ENCODE data around the gene IGF2BP2. TPM values are rescaled to one million over a fixed set of nuclear protein-coding genes. Genes with fewer than 3 reads are reported as not detected.

Gene IGF2BP2
- total RNA-seq, 1 donor: 67.8 TPM

DNA sequence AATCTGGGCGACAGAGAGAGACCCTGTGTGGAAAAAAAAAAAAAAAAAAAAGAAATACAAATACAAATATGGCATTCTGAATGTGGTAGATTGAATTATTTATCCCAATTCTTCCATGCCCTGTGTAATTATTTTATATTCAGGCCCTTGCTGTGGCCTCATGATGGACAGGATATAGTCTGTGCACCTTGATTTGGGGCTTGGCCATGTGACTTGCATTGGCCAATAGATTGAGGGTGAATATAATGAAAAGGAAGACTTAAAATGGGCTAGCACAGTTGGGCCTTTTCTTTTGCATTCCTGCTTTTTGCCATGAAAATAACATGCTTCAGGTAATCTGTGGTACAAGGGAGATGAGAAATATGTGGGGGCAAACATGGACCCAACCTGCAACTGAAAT is 27.1 kb upstream of the IGF2BP2 start:
- DNase-seq (ENCODE audit: low read depth): no peak
- TF ChIP-seq CTCF (IDR thresholded peaks at IDR 0.05; ENCODE audit: insufficient read depth, low read depth, low read length): no peak
- H3K4me3 ChIP-seq (ENCODE audit: low read depth, low read length): no peak overlapping the region

DNA sequence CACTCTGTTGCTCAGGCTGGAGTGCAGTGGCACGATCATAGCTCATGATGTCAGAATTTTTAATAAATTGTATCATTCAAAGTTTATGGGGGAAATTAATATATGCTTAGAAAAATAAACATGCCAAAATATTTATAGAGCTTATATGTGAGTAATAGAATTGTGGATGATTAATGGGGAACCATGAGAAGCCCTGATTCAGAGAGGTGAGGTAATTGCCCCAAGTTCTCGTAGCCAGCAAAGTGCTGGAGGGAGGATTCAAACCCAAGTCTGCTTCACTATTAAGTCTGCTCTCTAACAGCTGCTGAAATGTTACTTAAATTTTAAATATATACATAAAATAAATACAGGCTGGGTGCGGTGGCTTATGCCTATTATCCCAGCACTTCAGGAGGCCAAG is 26.2 kb upstream of the IGF2BP2 start:
- DNase-seq (ENCODE audit: low read depth): no peak
- H3K4me3 ChIP-seq (ENCODE audit: low read depth, low read length): no peak overlapping the region
- no peak for TF ChIP-seq CTCF (IDR thresholded peaks at IDR 0.05; ENCODE audit: insufficient read depth, low read depth, low read length)

GRCh38 chr3:185847506-185847905 is 22.7 kb upstream of the IGF2BP2 start:
- no peak overlapping the region for H3K4me3 ChIP-seq (ENCODE audit: low read depth, low read length)
- no peak for DNase-seq (ENCODE audit: low read depth)
- TF ChIP-seq CTCF (IDR thresholded peaks at IDR 0.05; ENCODE audit: insufficient read depth, low read depth, low read length): no peak

GRCh38 chr3:185846037-185846436 is 21.2 kb upstream of the IGF2BP2 start:
- no peak for TF ChIP-seq CTCF (IDR thresholded peaks at IDR 0.05; ENCODE audit: insufficient read depth, low read depth, low read length)
- DNase-seq (ENCODE audit: low read depth): peak; percentile 48
- H3K4me3 ChIP-seq (ENCODE audit: low read depth, low read length): no peak overlapping the region

- H3K4me3 ChIP-seq (ENCODE audit: low read depth, low read length): no peak overlapping the region
- TF ChIP-seq CTCF (IDR thresholded peaks at IDR 0.05; ENCODE audit: insufficient read depth, low read depth, low read length): no peak
- DNase-seq (ENCODE audit: low read depth): no peak
Measured at GRCh38 chr3:185844051-185844450, 19.2 kb upstream of the IGF2BP2 start.

DNA sequence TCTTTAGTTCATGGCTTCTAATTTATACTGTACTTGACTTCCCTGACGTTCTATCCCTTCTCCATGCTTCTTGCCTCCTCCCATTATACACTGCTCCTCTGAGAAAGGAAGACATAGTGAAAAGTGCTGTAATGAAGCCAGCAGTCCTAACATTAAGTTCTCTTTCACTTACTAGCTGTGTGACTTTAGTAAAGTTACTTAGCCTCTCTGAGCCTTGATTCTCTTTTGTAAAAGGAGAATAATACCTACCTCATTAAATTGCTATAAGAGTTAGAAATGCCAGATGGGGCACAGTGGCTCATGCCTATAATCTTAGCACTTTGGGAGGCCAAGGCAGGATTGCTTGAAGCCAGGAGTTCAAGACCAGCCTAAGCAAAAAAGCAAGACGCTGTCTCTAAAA is 18.8 kb upstream of the IGF2BP2 start:
- TF ChIP-seq CTCF (IDR thresholded peaks at IDR 0.05; ENCODE audit: insufficient read depth, low read depth, low read length): no peak
- DNase-seq (ENCODE audit: low read depth): no peak
- no peak overlapping the region for H3K4me3 ChIP-seq (ENCODE audit: low read depth, low read length)

- H3K4me3 ChIP-seq (ENCODE audit: low read depth, low read length): no peak overlapping the region
- TF ChIP-seq CTCF (IDR thresholded peaks at IDR 0.05; ENCODE audit: insufficient read depth, low read depth, low read length): no peak
- no peak for DNase-seq (ENCODE audit: low read depth)
Measured at GRCh38 chr3:185843126-185843525, 18.3 kb upstream of the IGF2BP2 start.
